GM20000 (cell line): ENCODE measurements around the gene MUC12.

Experiments used
- DNase-seq: peaks from one replicate; pipeline ENCODE4 v3.0.0; 2012; ENCODE audit warnings: low spot score
- CTCF ChIP-seq: IDR thresholded peaks from 2 replicates; pipeline ENCODE4 v1.5.1; 2012; ENCODE audit warnings: mild to moderate bottlenecking, control low read depth; ENCODE audit errors: extremely low read depth, missing control alignments

Gene MUC12

DNA sequence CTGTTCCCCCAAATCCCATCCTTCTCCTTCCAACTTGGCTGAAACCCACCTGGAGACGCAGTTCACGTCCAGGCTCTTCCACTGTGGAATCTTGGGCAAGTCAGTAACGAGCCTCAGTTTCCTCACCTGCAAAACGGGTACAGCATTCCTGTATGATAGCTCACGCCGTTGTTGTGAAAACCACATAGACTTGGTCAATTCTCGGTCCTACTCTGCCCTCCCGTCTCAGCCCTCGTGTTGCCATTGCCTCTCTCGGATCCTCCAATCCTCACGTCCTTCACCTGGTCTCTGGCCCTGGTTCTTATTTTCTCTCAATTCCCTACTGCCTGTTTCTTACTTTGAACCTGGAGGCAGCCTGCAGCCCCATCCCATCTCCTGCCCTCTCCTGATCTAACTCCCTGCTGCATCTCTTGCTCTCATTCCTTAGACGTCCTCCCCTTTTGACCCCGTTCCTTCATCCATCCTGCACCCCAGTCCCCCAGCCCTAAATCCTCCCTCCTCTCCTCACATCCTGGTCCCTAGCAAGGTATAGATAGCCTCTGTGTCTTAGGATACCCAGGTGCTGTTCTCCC, 2.0 kb upstream of the MUC12 start:
- TF ChIP-seq CTCF = no peak
- peak; percentile 54 for DNase-seq

DNA sequence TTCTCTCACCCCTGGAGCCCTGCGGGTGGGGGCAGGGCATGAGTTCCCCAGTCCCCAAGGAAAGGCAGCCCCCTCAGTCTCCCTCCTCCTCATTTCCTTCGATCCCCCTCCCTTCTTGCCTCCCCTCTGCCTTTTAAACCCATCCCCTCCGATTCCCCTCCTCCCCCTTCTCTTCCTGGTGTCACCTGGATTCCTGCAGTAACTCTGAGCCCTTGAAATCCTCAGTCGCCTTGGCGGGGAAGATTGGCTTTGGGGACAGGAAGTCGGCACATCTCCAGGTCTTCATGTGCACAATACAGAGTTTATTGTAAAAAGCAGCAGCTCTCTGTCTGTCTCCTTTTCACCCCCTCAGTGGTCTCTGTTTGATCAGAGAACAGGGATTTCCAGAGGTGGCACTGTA, 1.3 kb upstream of the MUC12 start:
- DNase-seq = no peak
- no peak for TF ChIP-seq CTCF

DNA sequence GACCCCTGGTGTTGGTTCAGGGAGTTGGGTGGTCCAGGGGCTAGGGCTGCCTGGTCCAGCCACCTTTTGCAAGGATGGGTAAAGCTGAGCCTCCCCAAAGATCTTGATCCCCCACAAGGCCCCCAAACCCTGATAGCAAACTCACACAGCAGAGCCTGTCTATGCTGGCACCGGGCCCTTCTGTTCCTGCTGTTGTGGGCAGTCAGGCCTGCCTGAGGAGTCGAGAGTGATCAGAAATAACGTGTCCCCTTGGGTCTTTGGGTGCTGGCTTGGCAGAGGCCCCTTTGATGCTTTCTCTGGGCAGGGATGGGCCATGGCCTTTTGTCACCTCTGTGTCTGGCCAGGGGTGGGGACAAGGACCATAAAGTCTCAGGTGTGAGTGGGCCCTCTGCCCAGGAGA, 715 bp upstream of the MUC12 start:
- no peak for DNase-seq
- TF ChIP-seq CTCF = no peak

DNA sequence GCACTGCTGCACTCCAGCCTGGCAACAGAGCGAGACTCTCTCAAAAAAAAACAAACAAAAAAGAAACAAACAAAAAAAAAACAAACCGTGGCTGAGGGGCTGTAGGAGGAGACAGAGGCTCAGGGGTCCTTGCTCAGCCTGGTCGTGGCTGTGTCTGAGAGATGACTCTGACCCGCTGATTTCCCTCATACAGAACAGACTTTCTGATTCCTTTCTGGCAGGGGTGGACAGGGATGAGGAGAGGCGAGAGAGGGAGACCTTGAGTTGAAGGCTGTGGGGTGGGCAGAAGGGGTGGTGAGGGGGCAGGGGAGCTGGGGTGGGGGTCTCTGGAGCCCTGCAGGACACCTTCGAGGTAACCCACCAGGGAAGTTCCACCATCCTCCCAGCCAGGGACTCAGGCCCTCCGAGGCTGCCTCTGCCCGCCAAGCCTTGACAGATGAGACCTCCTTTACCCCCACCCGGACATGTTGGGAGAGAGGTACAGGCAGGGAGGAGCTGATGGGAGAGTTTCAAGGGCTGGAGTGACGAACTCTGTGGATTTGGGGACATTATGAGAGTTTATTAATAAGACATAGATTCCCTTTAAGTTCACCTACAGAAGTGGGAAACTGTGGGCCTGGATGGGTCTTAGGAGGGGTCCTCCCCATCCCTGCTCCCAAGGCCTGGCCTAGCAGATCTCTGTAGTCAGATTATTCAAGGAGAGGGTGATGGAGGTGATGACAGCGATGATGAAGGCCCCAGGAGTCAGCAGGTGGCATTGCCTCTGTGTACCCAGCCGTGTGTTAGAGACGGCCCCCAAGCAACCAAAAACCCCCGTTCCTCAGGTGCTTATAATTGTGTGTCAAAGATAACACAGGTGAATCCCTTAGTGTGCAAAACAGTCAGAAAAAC, 2.0 kb downstream of the MUC12 start:
- DNase-seq = no peak
- no peak for TF ChIP-seq CTCF

DNA sequence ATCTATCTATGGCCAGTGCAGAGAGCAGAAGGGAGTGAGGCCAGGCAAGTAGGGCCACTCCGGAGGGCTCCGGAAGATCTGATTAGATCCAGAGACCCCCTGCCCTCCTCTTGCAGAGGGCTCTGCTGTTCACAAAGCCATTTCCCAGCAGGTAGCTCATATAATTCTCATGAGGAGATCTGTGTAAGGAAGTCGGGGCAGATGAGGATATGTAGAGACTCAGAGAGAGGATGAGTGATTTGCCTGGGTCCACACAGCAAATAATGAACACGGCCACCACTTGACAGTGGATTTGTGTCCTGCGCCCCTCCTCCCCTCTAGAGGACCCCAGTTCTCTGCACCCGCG, 2.6 kb downstream of the MUC12 start:
- no peak for TF ChIP-seq CTCF
- no peak for DNase-seq

DNA sequence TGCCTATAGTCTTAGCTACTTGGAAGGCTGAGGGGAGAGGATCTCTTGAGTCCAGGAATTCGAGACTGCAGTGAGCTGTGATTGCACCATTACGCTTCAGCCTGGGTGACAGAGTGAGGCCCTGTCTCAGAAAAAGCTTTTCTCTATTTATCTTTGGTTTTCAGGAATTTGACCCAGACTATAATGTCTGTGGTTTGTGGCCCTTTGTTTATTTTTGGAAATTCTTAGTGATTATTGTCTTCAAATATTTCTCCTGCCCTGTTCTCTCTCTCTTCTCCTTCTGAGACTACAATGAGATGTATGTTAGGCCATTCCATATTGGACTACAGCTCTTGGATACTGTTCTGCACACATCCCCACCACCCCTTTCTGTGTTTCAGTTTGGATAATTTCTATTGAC, 4.7 kb downstream of the MUC12 start:
- no peak for DNase-seq
- no peak for TF ChIP-seq CTCF

DNA sequence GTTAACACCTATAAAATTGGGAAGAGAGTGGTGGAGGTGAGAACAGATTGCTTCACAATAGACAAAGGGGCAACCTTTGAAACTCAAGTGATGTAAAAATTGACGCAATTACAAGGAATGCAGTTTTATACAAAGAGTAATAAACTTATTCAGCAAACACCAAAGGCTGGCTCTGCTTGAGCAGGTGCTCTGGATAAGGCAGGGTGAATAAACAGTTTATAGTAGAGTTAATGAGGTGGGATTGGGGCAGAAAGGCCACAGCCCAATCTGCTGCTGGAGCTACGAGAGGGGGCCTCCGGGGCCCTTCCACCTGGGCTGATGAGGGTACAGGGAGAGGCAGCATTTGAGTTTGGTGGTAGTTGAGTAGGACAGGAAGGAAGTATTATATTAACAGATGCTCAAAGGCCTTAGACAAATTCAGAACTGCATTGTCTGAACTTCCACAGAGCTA, 6.0 kb downstream of the MUC12 start:
- no peak for TF ChIP-seq CTCF
- no peak for DNase-seq
